HCT116 (cell line): ENCODE data around the gene CHTF18. TPM values are rescaled to one million over a fixed set of nuclear protein-coding genes. Genes with fewer than 3 reads are reported as not detected.

Experiments
- ATAC-seq: fragments of 200-7000 bp; cut with Tn5 transposase; 2 replicates; pipeline ENCODE4 v1.9.1; 2020; ENCODE audit warnings: mild to moderate bottlenecking, moderate library complexity
- BruUV-seq: library from RNA; stranded (reverse); fragments of 400-500 nt; replicated peaks from 2 replicates; lab custom pipeline; 2021; lab: Mats Ljungman, UMichigan
- CTCF ChIA-PET: fragments of 300-600 bp; sonication (Branson Sonifier 250); formaldehyde crosslinking; loops from one replicate; lab custom pipeline; 2021; ENCODE audit warnings: antibody characterized with exemption; lab: Charles Lee
- POLR2A ChIA-PET: fragments of 300-600, 350-600 bp; sonication (Branson Sonifier 250); formaldehyde crosslinking; loops from one replicate; lab custom pipeline; 2021; ENCODE audit warnings: antibody characterized with exemption; lab: Charles Lee
- RAD21 ChIA-PET, 2 experiments: fragments of 300-600 bp; sonication (Branson Sonifier 250); formaldehyde crosslinking; loops; one replicate each; lab custom pipeline; 2023; ENCODE audit warnings: low total read pairs in 2 of 2; ENCODE audit not compliant: uncharacterized antibody in 2 of 2, unreplicated experiment in 2 of 2, low non-redundant PET in 1 of 2; lab: Charles Lee
- DNase-seq: peaks from one replicate; pipeline ENCODE4 v3.0.0-alpha.2; 2010; ENCODE audit warnings: low read depth, low spot score
- H2AFZ ChIP-seq: fragments of 200-600 bp; shearing (Covaris generic), sonication (generic); 2 replicates; pipeline ENCODE4 v1.6.1; 2017; ENCODE audit warnings: low read depth, mixed run types, mixed read lengths, antibody characterized with exemption, low read length; ENCODE audit not compliant: poor library complexity, severe bottlenecking
- H3K27ac ChIP-seq: 2 replicates; pipeline ENCODE4 v1.5.1; 2012; ENCODE audit warnings: low read depth, low read length
- H3K27me3 ChIP-seq: fragments of 200-600 bp; sonication (generic); 2 replicates; pipeline ENCODE4 v1.6.1; 2016; ENCODE audit warnings: mixed run types, low read length, mixed read lengths; ENCODE audit not compliant: insufficient read depth
- H3K36me3 ChIP-seq, 2 experiments: fragments of 200-500 bp in 1 of 2; fragments of 200-600 bp in 1 of 2; sonication (Bioruptor generic) in 1 of 2; sonication (generic) in 1 of 2; 2 replicates each; pipeline versions ENCODE4 v1.5.1 to v1.6.1; 2014 to 2016; ENCODE audit warnings: low read length in 2 of 2, inconsistent platforms in 1 of 2, mixed read lengths in 1 of 2, mixed run types in 1 of 2; ENCODE audit not compliant: insufficient read depth in 2 of 2, control insufficient read depth in 1 of 2
- H3K4me1 ChIP-seq, 2 experiments: fragments of 200-600 bp in 1 of 2; sonication (generic) in 1 of 2; 2 replicates each; pipeline versions ENCODE4 v1.5.1 to v1.6.1; 2012 to 2017; ENCODE audit warnings: low read length in 2 of 2, inconsistent platforms in 1 of 2, mild to moderate bottlenecking in 1 of 2, mixed read lengths in 1 of 2, mixed run types in 1 of 2, moderate library complexity in 1 of 2; ENCODE audit not compliant: insufficient read depth in 2 of 2, control insufficient read depth in 1 of 2
- H3K4me2 ChIP-seq: fragments of 200-600 bp; sonication (generic); 2 replicates; pipeline ENCODE4 v1.6.1; 2017; ENCODE audit warnings: mixed run types, low read length, mixed read lengths
- H3K4me3 ChIP-seq, 2 experiments: fragments of 200-600 bp in 1 of 2; sonication (generic) in 1 of 2; replicated peaks in 1 of 2; 2 replicates each; pipeline ENCODE4 v1.5.1; 2011 to 2016; ENCODE audit warnings: low read length in 2 of 2, control low read depth in 1 of 2, low read depth in 1 of 2, mild to moderate bottlenecking in 1 of 2, mixed read lengths in 1 of 2, mixed run types in 1 of 2
- H3K79me2 ChIP-seq: fragments of 200-600 bp; sonication (generic); 2 replicates; pipeline ENCODE4 v1.6.1; 2017; ENCODE audit warnings: mild to moderate bottlenecking, mixed run types, low read length, moderate library complexity, mixed read lengths; ENCODE audit not compliant: insufficient read depth
- H3K9ac ChIP-seq: fragments of 200-600 bp; sonication (generic); 2 replicates; pipeline ENCODE4 v1.6.1; 2016; ENCODE audit warnings: low read length, mixed read lengths
- H3K9me2 ChIP-seq: fragments of 200-600 bp; sonication (generic), shearing (Covaris generic); 2 replicates; pipeline ENCODE4 v1.6.1; 2017; ENCODE audit warnings: mixed run types, mild to moderate bottlenecking, moderate library complexity; ENCODE audit not compliant: insufficient read depth
- H3K9me3 ChIP-seq, 2 experiments: fragments of 200-500 bp in 1 of 2; fragments of 200-600 bp in 1 of 2; sonication (Bioruptor generic) in 1 of 2; sonication (generic) in 1 of 2; 2 replicates each; pipeline ENCODE4 v1.6.1; 2014 to 2017; ENCODE audit warnings: low read length in 2 of 2, mixed read lengths in 2 of 2, inconsistent platforms in 1 of 2, low read depth in 1 of 2, mild to moderate bottlenecking in 1 of 2, mixed run types in 1 of 2, moderate library complexity in 1 of 2; ENCODE audit not compliant: control insufficient read depth in 1 of 2, insufficient read depth in 1 of 2
- H4K20me1 ChIP-seq: fragments of 200-600 bp; sonication (generic), shearing (Covaris generic); 2 replicates; pipeline ENCODE4 v1.6.1; 2017; ENCODE audit warnings: mixed run types, mild to moderate bottlenecking, moderate library complexity; ENCODE audit not compliant: insufficient read depth
- ATF3 ChIP-seq: IDR thresholded peaks from 2 replicates; pipeline ENCODE4 v1.6.1; 2012
- CEBPB ChIP-seq: IDR thresholded peaks from 2 replicates; pipeline ENCODE4 v1.6.1; 2012; ENCODE audit warnings: low read depth
- CTCF ChIP-seq, 3 experiments: fragments of 200-600 bp in 1 of 3; sonication (generic) in 1 of 3; IDR thresholded peaks in 2 of 3; conservative IDR thresholded peaks in 1 of 3; 2 replicates each; pipeline ENCODE4 v1.5.1; 2012 to 2017; ENCODE audit warnings: low read depth in 2 of 3, low read length in 2 of 3, antibody characterized with exemption in 1 of 3, borderline replicate concordance in 1 of 3, control low read depth in 1 of 3, mild to moderate bottlenecking in 1 of 3, mixed read lengths in 1 of 3, mixed run types in 1 of 3, moderate library complexity in 1 of 3; ENCODE audit not compliant: insufficient read depth in 1 of 3
- EGR1 ChIP-seq: IDR thresholded peaks from 2 replicates; pipeline ENCODE4 v1.6.1; 2012; ENCODE audit warnings: low read depth
- ELF1 ChIP-seq: IDR thresholded peaks from 2 replicates; pipeline ENCODE4 v1.6.1; 2012; ENCODE audit warnings: low read depth, borderline replicate concordance
- EZH2 ChIP-seq: fragments of 200-600 bp; sonication (generic); IDR thresholded peaks from 2 replicates; pipeline ENCODE4 v1.6.1; 2017; ENCODE audit warnings: antibody characterized with exemption, mixed run types
- MAX ChIP-seq: IDR thresholded peaks from 2 replicates; pipeline ENCODE4 v1.6.1; 2012
- POLR2A ChIP-seq: IDR thresholded peaks from 2 replicates; pipeline ENCODE4 v1.7.0; 2011; ENCODE audit warnings: borderline replicate concordance; ENCODE audit not compliant: insufficient read depth, insufficient read length; ENCODE audit errors: extremely low read depth
- RAD21 ChIP-seq: IDR thresholded peaks from 2 replicates; pipeline ENCODE4 v1.6.1; 2012; ENCODE audit warnings: low read depth, mild to moderate bottlenecking
- REST ChIP-seq: IDR thresholded peaks from 2 replicates; pipeline ENCODE4 v1.6.1; 2012; ENCODE audit warnings: low read depth
- SIN3A ChIP-seq: IDR thresholded peaks from 2 replicates; pipeline ENCODE4 v1.6.1; 2012; ENCODE audit warnings: low read depth
- SRF ChIP-seq: IDR thresholded peaks from 2 replicates; pipeline ENCODE4 v1.6.1; 2012; ENCODE audit warnings: low read depth
- TCF7L2 ChIP-seq: IDR thresholded peaks from 2 replicates; pipeline ENCODE4 v1.7.0; 2011; ENCODE audit warnings: borderline replicate concordance, inconsistent platforms; ENCODE audit not compliant: insufficient read depth, insufficient read length; ENCODE audit errors: extremely low read depth
- YY1 ChIP-seq: IDR thresholded peaks from 2 replicates; pipeline ENCODE4 v1.6.1; 2011; ENCODE audit warnings: low read length, low read depth, moderate library complexity, mild to moderate bottlenecking; ENCODE audit not compliant: insufficient replicate concordance; ENCODE audit errors: extremely low read depth
- ZBTB33 ChIP-seq: IDR thresholded peaks from 2 replicates; pipeline ENCODE4 v1.6.1; 2011; ENCODE audit warnings: mild to moderate bottlenecking, low read length, moderate library complexity; ENCODE audit not compliant: insufficient replicate concordance; ENCODE audit errors: extremely low read depth
- ZFX ChIP-seq: fragments of 450-650 bp; IDR thresholded peaks from 2 replicates; pipeline ENCODE4 v1.6.1; 2017
- ZNF274 ChIP-seq: fragments of 200-500 bp; sonication (Bioruptor generic); IDR thresholded peaks from 2 replicates; pipeline ENCODE4 v1.6.1; 2014; ENCODE audit warnings: mild to moderate bottlenecking, low read depth, low read length, inconsistent platforms
- intact Hi-C: fragments of 100-400 bp; cut with micrococcal nuclease; formaldehyde crosslinking; loops from 2 replicates; pipeline ENCODE4 v1.10.0; 2022
- total RNA-seq: library from RNA; stranded (reverse); gene quantifications from one replicate; pipeline ENCODE4 v1.2.1, GENCODE V29; 2021; ENCODE audit not compliant: unreplicated experiment

Gene CHTF18
- total RNA-seq, 1 experiment from 2014 or later, result 145 TPM

GRCh38 chr16:836221-836620 lies 47.8 kb downstream of the CHTF18 start:
- no TSS peak for BruUV-seq
- Histone ChIP-seq H3K9ac (no peak overlapping the region), H3K4me1 (no peaks in the 10 kb centered on the region), H3K27me3 (no peaks in the 10 kb centered on the region), H3K27ac (no peak overlapping the region), H3K9me3 (peaks cover 0 to 23% of the 10 kb centered on the region in 2 experiments; a peak in 2 of 4 replicates), H2AFZ (no peak overlapping the region), H3K4me3 (no peak overlapping the region), H3K79me2 (no peaks in the 10 kb centered on the region), H3K4me2 (no peak overlapping the region), H3K36me3 (no peaks in the 10 kb centered on the region), H4K20me1 (no peaks in the 10 kb centered on the region), H3K9me2 (no peaks in the 10 kb centered on the region)
- ATAC-seq, result no peak
- ChIA-PET CTCF (no interaction called here), POLR2A (no interaction called here), RAD21 (no interaction called here)
- no peak for DNase-seq
- TF ChIP-seq SIN3A, result no peak
- TF ChIP-seq ELF1, result no peak
- TF ChIP-seq ZFX, result no peak
- no peak for TF ChIP-seq CEBPB
- TF ChIP-seq CTCF (IDR thresholded peaks at IDR 0.05 in 2 of 3, conservative IDR thresholded peaks at IDR 0.05 in 1 of 3; ENCODE audit: borderline replicate concordance in 1 of 3, insufficient read depth in 1 of 3, low read depth in 2 of 3, low read length in 2 of 3), result no peak
- no peak for TF ChIP-seq ZNF274
- no peak for TF ChIP-seq YY1
- no peak for TF ChIP-seq MAX
- TF ChIP-seq REST, result no peak
- no peak for TF ChIP-seq ATF3
- no peak for TF ChIP-seq EGR1
- TF ChIP-seq ZBTB33, result no peak
- no peak for TF ChIP-seq TCF7L2
- no peak for TF ChIP-seq RAD21
- TF ChIP-seq SRF, result no peak
- TF ChIP-seq POLR2A, result no peak
- no peak for TF ChIP-seq EZH2
- intact Hi-C loops, result no loop called here
